HTR-8/SVneo (cell line): Measurements from ENCODE around the gene ABL2.
"Not testable (repeated sequence)": the region's sequence is repeated elsewhere in the genome, so short reads cannot be mapped to it uniquely, and the experiment has no call there.

Experiments
- DNase-seq: peaks from one replicate; pipeline ENCODE4 v3.0.0; 2011; ENCODE audit warnings: low spot score, mixed read lengths; ENCODE audit not compliant: insufficient read length
- FAIRE-seq: peaks from 2 replicates; lab custom pipeline; 2011; peaks lifted over from hg19 to GRCh38; lab: Jason Lieb, UNC

Gene ABL2

DNA sequence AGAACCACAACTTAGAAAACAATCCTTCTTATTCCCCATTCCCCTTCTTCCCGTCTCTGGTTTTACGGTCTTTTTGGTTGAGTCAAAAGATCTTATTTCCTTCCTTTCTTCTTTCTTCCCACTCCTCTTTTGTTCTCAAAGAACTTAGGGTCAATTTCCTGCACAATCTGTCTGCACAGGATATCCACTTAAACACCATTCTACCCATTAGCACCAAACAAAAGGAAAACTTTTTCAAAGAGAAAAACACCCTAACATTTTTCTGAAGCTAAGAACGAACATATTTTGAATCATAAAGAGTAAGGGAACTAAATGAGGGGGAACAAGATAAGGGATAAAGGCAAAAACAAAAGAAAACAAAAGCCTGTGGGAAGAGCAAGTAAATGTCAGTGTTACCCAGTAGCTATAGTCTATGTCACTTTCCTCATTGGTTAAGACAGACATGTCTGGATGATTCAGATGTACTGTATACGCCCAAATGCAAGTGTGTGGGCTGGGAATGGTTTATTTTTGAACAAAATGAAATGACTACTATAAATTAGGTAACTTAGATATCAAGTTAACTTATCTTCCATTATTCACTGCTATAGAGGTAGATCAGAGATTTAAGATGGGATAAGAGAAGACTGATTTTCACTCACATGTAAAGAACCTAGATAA lies 87.8 kb downstream of the ABL2 start:
- DNase-seq (no peak), FAIRE-seq (peak; percentile 9)

DNA sequence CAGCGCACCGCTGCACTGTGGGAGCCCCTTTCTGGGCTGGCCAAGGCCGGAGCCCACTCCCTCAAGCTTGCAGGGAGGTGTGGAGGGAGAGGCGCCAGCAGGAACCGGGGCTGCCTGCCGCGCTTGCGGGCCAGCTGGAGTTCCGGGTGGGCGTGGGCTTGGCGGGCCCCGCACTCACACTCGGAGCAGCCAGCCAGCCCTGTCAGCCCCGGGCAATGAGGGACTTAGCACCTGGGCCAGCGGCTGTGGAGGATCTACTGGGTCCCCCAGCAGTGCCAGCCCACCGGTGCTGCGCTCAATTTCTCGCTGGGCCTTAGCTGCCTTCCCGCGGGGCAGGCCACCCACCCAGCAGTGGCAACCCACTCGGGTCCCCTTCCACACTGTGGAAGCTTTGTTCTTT lies 90.7 kb downstream of the ABL2 start:
- DNase-seq, FAIRE-seq: not testable (repeated sequence)

DNA sequence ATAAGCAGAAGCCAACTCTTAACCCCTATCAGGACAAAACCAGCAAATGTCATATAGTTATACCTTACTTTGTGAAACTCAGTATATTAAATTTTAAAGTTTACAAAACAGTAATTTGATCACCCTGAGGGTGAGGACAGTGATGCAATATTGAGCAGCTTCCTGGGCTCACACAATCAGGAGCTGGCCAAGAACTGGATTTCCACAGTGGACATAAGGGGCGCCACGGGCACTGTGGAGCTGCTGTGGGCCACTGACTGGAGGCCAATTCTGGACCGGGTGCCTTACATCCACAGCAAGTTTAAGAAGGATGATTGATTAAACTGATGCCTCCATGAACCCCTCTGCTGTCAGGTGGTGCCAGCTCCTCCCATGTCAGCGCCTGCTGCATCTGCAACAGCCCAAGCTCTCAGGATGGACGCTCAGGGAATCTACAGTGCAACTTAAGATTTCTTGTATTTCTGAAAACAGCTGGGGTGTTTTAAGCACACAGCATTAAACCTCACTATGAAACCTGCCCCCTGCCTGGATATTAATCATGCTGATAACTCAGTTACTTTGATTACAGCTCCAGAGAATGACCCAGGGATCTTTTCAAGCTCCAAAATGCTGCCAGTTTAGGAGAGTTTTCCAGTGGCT lies 91.7 kb downstream of the ABL2 start:
- FAIRE-seq (no peak), DNase-seq (no peak)

GRCh38 chr1:179135707-179136106 lies 93.8 kb downstream of the ABL2 start:
- not testable (repeated sequence) for FAIRE-seq, DNase-seq

DNA sequence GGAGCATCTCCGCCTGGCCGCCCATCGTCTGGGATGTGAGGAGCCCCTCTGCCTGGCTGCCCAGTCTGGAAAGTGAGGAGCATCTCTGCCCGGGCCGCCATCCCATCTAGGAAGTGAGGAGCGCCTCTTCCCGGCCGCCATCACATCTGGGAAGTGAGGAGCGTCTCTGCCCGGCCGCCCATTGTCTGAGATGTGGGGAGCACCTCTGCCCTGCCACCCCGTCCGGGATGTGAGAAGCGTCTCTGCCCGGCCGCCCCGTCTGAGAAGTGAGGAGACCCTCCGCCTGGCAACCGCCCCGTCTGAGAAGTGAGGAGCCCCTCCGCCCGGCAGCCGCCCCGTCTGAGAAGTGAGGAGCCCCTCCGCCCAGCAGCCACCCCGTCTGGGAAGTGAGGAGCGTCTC lies 94.3 kb downstream of the ABL2 start:
- DNase-seq, FAIRE-seq: not testable (repeated sequence)

DNA sequence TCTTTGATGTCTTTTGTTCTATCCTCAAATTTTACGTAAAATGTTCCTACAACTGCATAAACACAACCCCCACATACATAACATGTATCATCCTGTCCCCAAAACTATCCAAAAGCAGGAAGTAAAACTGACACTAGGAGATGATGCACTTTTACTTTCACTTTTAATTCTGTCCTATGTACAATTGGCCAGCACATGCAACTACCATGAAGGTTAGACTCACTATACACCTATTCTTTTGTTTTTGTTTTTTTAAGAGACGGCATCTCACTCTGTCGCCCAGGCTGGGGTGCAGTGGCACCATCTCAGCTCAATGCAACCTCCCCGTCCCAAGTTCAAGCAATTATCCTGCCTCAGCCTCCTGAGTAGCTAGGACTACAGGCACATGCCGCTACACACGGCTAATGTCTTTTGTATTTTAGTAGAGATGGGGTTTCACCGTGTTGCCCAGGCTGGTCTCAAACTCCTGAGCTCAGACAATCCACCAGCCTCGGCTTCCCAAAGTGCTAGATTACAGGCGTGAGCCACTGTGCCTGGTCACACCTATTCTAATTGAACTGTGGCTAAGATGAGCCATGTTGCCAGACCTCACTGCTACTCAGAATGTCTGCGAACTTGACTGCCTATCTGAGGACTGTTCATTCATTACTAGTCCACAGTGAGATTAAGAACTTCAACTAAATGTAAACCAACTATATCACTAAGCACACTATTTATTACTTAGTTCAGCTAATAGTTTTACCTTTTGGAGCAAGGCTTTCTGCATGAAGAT lies 99.6 kb downstream of the ABL2 start:
- DNase-seq (no peak), FAIRE-seq (peak; percentile 55)

- DNase-seq: no peak
- no peak for FAIRE-seq
Observed at GRCh38 chr1:179128520-179128919, 101.0 kb downstream of the ABL2 start.

DNA sequence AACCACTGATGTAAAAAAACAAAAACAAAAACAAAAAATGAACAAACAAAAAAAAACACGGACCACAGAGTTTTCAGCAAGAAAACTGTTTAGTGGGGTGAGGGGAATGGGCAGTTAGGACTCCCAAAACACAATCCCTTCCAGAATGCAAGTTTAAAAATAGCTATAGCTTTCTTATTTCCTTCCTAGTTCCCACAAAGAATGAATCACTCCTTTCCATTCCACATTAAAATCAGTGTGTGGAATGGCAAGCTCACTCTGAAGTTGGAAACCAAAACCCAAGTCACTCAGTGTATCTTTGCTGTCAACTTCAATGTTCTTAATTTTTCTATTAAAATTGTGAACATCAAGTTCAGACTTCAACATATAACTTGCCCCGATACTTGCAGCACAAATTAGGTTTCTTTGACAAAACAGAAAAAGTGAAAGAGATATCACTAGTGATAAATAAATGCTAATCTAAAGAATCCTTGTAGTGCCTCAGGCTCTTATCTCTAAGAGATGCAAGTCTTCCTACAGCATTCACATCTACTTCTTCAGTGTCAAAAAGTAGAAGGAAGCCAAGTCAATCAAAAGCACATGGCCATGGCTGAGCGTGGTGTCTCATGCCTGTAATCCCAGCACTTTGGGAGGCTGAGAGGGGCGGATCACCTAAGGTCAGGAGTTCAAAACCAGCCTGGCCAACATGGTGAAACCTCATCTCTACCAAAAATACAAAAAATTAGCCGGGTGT lies 102.1 kb downstream of the ABL2 start:
- DNase-seq: no peak
- no peak for FAIRE-seq

DNA sequence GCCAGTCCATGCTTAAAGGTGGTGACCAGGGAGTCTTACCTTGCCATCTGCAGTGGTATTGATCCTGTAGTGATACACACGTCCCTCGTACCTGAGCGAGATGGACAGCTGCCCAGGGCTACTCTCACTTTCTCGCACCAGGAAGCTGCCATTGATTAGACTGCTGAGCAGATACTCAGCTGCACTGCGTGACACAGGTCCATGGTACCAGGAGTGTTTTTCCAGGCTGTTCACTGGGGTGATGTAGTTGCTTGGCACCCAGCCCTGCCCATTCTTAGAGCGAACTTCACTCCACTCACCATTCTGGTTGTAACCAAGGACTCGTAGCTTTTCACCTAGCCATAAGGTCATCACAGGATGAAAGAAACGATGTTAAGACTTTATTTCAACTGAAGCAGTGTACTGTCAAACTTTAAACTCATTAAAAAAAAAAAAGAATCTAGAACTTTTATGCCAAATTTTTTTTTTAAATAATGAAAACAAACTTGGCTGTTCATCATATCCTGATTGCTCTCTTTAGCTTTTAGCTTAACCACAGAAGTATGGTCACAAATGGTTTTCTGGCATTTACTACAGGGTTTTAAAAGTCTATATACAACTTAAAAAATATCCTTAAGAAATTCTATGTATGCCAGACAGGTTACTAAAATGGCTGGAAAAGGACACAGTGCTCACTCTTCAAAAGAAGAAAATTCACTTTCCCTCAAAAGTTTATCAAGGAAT lies 103.0 kb downstream of the ABL2 start:
- DNase-seq (no peak), FAIRE-seq (no peak)

GRCh38 chr1:179124873-179125272 lies 104.6 kb downstream of the ABL2 start:
- DNase-seq (no peak), FAIRE-seq (no peak)

DNA sequence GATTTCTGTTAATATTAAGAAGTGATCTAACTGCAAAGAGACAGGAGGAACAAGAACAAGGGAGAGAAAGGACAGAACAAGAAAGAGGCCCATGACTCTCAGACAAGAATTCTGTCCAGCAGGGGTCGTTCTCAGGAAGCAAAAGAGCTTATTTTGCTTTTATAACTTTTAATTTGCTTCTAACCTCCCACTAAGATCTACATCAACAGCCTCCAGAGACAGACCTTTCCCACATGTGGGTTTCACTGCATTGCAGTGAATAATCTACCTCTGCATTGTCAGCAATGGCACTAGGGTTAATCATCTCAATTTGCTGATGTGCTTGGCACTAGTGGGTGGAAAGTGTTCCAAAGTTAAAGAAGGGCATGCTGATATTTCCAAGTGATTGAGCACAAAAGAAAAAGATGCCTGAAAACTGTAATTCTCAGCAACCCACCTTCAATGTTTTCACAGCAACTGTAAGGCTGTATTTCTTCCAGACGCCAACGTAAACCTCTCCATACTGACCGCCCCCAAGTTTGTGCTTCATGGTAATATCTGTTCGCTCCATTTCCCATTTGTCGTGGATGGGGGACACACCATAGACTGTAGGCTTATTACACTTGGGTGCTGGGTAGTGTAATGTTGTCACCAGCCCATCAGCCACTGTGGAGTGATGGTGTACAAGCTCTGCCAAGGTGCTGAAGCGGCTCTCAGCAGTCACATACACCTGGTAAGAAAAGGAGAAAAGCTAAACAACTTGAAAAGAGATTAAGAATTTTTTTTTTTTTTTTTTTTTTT lies 108.1 kb downstream of the ABL2 start:
- no peak for FAIRE-seq
- DNase-seq: peak; percentile 45

GRCh38 chr1:179120736-179121135 lies 108.7 kb downstream of the ABL2 start:
- no peak for DNase-seq
- no peak for FAIRE-seq

- DNase-seq: no peak
- no peak for FAIRE-seq
Observed at GRCh38 chr1:179119513-179119912, 110.0 kb downstream of the ABL2 start.

DNA sequence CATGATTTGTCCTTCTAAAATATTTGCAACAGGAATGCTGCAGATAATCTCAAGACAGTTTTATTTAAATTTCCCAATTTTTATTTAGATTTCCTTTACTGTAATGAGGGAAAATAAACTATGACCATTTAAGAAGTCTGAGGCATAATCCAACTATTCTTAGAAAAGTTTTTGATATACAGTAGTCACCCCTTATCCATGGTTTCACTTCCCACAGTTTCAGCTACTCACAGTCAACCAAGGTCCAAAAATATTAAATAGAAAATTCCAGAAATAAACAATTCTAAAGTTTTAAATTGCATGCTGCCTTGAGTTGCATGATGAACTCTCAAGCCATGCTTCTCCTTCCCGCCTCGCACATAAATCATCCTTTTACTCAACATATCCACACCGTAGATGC lies 114.3 kb downstream of the ABL2 start:
- FAIRE-seq (no peak), DNase-seq (no peak)

DNA sequence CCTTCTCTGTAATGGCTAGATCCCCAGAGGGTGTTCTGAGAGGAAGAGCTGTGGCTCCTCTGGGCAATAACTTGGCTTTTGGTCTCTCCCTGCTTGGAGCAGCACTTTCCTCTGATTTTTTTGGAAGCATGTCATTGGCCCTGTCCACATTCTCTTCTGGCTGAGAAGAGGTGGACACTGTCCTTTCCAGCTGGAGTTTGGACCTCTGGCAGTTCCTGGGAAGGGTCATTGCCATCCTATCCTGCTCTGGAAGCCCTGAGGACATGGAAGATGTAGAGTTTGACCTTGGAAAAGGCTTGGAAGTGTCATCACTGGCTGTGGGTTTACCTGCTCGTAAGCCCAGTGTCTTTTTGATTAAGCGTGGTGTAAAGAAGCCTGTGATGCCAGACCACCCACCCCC lies 120.8 kb downstream of the ABL2 start:
- no peak for FAIRE-seq
- DNase-seq: no peak

- no peak for FAIRE-seq
- no peak for DNase-seq
Observed at GRCh38 chr1:179107706-179108629, 121.5 kb downstream of the ABL2 start.

GRCh38 chr1:179105393-179105792 lies 124.1 kb downstream of the ABL2 start:
- FAIRE-seq: no peak
- DNase-seq: no peak

DNA sequence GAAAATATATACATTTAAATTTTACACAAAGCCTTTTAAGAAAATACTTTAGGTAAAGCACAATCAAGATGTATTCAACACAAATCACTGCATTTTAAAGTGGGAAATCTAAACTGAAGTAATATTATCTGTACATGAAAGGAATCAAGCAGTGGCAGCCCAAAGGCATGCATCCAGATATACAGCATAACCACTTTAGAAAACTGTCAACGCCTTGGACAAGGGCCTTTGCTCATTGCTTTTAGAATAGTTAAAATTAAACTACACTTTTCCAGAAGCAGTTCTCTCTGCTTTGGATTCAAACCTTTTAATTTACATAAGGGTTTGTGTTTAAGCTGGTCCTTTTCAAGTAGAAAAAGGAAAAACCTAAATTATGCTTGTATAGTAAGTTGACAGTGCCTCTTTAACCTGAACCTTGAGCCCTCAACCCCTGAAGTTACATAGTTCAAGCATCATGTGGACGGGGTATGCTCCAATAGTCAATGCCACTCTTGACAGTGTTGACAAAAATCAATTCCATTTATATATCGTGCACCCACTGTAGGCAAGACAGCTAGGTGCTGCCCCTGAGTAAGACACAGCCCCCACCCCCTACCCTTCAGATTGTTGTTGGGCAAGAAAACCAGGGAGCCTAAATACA lies 124.7 kb downstream of the ABL2 start:
- DNase-seq (no peak), FAIRE-seq (no peak)
